Anterior cingulate cortex (tissue), 58 donors: ENCODE results near the gene PUM2.

Source experiments
- DNase-seq, 58 donors: peaks; one replicate each; lab custom pipeline; 2025; lab: John Stamatoyannopoulos, UW

Gene PUM2

DNA sequence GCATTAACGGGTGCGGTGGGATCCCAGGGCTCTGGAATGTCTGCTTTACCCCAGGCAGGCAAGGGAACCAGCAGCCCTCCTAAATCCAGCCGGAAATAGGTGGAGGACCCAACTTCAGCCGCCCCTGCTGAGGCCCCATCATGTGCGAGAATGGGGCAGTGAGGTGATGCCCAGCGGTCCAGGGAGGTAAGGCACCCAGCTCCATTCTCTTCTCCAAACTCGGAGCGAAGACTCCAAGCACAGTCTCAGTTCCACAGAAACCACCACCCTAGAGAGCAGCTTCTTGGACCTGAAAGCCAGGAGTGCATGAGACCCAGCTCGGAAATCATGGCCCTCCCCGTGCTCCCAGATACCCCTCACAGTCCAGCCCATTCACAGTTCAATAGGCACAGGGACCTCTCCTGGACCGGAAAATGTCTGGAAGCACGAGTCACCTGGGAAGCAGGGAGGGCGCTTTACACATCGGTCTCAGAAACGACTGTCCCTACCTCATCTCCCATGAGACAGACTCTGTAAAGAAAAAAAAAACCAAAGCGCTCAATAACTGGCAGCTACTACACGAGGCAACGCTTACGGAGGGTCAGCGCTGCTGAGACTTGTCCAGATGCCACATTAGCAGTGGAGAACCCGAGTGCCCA, 127.8 kb downstream of the PUM2 start:
- DNase-seq = no peak

DNA sequence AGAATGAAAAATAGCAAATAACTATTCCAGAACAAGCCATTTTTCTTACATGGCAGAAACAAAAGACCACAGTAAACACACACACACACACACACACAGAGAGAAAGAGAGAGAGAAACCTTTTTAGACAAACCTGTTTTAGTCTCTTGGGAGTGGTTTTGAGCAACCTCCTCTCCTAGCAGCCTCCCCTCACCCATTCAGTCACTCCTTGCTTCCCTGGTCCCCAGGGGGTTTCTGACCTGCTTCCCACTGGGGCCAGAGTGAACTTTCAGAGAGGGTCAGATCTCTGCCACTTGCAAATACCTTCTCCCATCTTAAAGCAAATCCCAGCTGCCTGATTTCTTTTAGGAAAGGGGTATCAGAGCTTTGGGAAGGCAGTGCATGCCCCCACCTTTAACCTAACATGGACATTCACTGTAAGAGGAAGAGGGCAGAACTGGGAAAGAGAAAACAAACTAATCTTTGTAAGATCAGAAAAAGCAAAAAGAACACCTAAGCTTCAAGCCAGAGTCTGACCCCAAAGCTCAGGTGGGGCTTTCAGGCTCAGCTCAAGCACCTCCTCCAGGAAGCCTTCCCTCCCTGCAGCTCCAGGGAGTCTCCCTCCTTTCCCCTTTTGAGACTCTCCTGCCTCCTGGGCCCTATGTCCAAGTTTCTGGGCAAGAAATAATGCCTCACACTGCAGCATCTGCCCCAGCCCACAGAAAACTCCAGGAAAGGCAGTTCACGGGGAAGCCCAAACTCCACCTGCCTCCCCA, 128.5 kb downstream of the PUM2 start:
- no peak for DNase-seq

DNA sequence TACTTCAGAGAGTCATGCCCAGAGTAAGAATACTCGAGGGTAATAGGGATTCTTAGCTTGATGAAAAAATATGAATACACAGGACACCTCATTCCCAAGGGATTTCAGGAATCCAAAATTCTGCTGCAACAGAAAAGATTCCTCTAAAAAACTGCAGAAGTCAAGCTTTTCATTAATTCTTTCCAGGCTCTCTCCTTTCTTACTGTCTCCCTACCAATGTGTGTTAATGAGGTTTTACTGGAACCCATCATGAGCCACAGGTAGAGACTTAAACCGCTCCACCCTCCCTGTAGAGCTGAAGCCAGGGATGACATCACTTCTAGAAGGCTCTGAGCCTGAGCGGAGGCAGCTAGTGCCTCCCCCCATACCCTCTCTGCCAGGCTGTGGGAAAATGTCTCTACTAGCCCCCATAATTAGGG, 129.1 kb downstream of the PUM2 start:
- no peak for DNase-seq

DNA sequence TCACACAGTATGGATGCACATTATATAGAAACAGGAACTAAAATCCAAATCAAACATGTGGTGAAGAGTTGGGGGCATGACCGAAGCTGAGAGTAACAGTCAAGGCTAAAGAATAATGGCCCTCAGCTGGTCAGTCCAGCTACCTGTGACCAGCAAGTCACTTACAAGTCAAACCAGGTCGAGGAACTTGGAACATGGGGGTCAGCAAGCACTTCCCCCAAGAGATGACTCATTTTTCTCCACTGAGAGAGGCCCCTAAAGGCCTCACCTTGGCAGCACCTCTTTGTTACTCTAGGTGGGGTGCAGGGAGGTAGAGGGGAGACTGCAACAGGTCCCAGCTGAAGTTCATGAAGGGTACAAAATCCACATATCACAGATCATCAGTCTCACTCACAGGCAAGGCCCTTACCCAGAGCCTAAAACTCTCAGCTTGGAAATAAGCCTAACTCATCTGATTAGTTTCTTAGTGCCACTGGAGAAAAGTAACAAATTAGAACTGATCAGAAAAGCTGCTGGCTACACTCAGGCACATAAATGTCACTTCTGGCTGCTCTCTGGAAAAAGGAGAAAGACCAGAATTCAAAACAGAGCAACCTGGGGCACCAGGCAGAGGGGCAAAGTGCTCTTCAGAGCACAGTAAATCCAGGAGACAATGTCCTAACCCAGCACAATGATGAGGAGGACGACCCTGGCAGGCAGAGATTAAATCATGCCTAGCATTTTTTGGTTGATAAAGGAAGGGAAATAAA, 129.7 kb downstream of the PUM2 start:
- DNase-seq = no peak

DNA sequence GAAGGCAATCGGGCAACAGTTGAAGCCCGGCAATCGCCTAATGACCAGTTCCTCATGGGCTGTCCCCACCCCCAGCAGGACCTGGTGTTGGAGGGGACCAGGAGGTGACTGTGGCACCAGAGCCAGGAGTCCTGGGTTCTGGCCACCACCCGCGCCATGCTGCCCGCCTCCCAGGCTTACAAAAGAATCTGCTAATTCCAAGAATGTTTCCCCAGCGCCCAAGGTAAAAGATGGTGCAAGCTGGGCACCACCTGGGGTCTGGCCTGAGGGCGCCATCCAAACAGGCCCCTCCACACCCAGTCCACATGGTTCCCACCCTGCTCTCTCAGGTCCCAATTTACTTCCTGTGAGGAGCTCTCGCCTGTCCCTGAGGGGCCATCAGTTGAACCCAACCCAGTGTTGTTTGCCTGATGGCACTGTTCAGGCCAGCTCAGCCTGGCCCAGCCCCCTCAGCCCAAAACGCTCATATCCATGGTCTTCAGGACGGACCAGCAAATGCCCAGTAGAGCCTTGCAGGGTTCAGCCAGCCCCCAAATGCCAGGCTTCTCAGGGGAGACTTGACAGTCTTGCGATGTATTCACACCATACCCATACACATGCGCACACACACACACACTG, 130.8 kb downstream of the PUM2 start:
- no peak for DNase-seq

DNA sequence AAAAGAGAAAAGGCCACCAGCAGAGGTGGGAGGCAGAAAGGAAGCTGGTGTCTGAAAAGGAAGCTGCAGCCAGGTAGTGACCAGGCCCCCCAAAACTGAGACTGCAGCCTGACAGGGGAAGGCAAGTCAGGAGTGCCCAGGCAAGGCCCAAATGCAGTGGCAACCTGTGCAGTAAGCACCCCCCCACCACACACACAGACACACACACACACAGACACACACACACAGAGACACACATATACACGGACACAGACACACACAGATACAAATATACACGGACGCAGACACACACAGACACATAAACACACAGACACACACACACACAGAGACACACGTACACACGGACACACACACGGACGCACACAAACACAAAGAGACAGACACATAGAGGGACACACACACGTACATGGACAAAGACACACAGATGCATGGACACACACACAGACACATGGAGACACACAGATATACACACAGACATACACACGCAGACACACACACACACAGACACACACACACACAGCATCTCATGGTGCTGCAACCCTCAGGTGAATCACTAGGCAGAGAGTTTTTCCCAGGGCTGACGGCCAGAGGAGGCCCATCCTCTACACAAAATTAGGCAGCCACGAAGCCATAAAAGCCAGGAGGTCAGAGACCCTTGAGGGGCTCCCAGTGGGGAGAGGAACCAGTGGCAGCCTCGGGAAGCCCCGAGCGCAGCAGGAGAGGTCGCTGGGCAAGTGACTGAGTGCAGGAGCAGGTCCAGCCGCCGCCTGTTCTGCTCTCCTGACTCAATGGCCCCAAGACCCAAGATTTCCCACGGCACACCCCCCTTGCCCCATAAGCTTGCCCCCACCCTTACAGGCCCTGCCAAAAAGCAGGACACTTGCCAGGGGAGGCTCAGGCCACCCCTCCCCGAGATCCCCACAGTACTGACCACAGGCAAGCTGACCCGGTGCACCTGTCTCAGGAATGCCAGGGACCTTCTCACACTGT, 132.0 kb downstream of the PUM2 start:
- DNase-seq = no peak

DNA sequence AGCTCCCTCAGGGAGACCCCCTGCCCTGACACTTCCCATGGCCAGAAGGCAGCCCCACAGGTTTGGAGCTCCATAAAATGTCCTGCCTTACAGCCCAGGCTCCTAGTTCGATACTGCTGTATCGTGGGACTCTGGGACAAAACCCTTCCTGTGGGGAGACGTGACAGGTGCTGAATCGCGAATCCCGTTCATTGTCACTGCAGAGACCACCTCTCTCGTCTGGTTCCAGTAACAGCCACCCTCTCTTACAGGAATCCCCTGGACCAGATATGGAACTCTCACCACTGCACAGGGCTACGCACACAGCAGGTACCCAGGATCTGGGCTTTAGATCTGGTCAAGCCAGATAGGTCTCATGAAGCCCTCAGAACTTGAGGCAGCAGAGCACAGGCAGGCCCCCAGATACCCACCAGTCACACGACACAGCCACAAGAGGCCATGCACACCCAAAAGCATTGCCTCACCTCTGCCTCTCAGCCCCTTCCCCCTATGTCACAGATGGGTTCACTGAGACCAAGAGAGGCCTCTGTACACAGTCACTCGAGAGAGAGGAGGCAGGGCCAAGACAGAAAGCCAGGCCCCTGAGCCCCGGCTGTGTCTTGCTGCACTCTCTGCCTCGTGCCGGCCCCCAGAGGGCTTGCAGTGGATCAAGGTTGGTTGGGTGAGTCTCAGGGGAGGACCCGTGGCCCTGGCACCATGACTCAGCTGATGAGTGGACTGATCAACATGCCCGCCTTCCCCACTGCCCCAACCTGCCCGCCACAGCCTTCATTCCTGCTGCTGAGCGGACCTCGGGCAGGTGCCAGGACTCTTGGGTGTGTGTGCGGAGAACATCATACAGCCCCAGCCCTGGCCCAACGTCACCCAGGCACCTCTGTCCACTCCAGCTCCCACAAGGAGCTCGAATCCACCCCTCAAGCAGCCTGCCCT, 133.3 kb downstream of the PUM2 start:
- no peak for DNase-seq

DNA sequence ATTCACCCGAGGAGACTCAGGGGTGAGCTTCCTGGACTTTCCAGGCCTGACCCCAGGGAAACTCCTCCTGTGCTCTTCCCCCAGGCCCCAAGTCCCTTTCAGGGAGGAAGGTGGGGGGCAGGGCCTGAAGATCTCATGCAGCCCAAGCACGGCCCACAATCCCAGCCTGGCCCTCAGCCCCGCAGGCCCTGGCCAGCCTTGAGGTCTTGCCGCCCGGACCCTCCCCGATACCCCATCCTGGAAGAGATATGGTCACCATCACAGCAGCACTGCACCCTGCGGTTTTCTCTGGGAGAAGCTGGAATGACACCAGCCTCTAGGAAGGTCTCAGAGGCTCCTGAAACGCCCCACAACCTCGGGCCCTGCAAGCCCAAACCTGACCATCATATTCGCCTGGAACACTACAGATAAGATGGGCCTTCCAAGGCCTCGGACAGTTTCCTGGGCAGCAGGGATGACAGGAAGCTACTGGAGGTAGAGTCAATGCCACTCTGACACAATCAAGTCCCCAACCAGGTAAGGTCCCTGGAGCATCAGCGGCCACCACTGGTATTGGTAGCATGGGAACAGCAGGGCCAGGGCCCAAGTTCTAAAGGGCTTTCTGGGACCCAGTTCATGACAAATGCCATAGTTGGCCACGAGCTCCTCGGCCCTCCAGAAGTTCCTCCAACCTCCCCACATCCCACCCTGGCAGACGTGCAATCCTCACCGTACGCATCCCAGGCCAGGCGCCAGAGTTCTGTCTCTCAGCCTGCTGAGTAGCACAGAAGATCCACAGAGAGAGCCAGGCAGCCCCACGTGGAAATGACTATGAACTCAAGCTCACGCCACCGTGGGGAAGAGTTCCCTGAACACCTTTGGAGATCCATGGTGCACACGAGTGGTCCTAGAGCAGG, 134.3 kb downstream of the PUM2 start:
- no peak for DNase-seq

DNA sequence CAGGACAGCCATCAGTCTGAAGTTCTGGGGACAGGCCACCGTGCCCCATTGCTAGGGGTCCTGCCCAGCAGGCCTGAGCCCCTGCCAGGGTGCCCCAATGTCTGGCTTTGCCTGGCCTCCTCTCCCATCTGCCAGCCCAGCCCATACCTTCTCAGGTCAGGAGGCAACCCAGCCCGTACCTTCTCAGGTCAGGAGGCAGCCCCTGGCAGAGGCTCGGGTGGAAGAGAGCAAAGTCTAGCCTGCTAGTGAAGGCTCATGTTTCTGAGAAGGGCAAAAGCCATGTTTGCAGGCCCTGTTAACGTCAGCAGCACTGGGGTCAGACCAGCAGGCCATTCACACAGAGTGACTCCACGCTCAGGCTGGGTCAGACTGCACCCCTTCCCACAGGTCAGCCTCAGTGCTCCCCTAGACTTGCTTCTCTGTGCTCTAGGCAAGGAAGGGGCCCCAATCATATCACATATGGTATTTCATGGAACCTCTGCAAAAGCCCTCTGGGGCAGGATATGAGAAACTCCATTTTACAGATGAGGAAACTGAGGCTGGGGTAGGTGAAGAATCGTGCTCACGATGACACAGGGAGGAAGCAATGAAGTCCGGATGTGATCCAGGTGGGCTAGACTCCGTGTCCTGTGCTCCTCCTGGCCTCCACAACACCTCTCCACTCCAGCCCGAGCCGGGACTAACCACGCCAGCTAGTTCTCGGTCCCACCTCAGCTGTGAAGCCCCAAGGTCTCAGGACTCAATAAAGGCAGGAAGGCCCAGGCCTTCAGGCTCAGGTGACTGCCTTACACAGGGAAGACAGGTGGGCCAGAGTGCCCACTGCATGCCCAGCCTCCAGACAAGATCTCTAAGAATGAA, 135.2 kb downstream of the PUM2 start:
- DNase-seq = no peak

DNA sequence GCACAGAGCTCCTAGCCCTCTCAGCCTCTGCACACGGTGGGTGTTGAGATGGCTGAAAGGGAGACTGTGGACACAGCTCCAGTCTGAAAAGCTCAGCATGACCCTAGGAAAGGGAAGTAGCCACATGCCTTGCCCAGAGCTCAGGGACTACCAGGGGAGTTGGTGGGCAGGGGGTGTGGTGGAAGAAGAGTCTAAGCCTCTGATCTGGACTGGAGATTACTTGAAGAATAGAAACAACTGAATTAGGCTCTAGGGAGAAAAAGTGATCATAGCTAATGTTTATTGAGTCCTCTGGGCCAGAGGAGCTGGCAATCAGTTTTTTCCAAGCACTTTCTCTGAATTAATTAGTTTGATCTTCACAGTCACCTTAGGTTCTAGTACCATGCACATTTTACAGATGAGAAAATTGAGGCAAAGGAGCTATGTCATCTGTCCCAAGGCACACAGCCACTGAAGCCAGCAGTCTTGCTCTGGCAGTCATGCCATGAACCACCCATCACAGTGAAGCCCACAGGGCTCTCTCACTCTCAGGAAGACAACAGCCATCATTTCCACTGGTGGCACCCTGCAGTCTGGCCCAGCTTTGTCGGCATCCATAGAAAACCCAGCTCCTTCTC, 136.0 kb downstream of the PUM2 start:
- DNase-seq = no peak

DNA sequence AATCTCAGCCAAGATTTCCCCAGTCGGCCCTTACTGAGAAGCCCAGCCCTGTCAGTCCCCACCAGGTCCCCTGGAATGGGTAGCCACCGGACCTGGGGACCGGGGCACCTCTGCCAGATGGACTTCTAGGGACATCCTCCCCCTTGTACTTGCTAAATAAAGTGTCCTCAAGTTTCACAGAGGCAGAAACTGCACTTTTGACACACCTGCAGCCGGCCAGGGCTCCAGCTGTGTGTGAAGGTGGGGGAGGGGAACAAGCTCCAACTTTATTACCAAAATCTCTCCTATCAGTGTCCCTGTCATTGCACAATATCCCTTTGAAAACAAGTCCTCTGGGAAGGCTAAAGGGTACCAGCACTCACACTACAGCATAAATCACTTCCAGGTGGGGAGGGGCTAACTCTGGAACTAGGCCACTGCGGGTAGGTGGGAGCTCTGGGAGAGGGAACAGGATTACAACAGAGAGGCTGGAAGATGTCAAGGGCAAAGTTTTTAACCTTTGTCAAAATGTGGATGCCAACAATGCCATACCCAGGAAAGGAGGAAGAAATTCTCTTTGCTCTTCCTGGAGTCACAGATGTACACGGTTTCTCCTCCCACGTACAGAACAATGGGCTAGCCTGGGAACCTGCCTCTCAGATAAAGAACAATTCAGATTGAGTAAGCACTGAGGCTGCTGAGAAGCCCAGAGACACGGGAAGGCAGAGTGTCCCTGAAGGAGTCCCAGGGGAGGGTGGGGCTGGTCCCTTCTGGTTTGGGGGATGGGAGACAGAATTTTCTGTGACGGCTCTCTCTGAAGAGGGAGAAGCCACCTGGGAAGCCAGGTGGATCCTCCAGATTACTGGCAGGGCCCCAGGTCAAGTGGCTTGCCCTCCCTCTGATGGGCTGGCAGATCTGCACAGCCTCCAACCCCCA, 136.7 kb downstream of the PUM2 start:
- DNase-seq = no peak

DNA sequence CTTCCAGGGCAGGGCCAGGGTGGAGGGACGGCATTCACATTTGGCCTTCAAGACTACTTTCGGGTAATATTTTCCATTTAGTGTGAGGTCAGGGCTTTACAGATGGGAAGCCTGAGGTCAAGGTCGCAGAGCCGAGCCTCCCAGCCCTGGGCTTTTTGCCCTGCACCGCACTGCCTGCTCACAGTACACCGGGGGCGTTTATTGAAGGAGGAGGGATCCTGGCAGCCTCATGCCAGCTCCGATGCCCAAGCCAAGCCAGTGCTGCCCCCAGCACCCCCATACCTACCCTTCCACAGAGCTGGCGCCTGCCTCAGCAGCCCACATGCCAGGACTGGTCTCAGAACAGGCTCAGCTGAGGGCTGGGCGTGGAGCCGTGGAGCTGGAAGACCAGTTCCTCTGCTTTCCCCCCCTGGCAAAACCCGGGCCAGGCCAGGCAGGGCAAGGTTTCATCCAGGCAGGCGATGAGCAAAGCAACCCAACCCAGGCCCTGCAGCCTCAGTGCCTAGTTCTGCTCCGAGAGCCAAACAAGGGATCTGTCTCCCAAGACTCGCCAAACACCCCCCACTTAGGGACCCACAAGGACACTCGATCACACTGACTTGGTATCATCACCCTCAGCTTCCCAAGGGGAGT, 137.7 kb downstream of the PUM2 start:
- DNase-seq = no peak

DNA sequence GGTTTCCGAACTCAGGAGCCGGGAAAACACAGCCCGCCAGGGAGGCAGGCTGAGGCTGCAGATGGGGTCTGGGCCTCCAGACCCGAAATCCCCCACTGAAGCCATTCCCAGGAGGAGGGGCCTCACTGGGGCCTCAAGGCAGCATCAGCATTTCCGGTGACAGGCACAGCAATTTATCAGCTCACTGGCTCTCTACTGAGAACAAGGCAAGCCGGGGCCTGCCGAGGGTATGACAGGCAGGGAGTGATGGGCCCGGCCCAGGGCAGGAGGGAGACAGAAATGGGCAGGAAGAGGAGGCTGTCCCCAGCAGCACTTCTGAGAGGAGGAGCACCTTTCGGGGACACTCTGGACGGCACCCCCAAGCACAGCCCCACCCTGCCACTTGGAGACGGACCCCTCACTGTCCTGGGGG, 138.2 kb downstream of the PUM2 start:
- DNase-seq = no peak

DNA sequence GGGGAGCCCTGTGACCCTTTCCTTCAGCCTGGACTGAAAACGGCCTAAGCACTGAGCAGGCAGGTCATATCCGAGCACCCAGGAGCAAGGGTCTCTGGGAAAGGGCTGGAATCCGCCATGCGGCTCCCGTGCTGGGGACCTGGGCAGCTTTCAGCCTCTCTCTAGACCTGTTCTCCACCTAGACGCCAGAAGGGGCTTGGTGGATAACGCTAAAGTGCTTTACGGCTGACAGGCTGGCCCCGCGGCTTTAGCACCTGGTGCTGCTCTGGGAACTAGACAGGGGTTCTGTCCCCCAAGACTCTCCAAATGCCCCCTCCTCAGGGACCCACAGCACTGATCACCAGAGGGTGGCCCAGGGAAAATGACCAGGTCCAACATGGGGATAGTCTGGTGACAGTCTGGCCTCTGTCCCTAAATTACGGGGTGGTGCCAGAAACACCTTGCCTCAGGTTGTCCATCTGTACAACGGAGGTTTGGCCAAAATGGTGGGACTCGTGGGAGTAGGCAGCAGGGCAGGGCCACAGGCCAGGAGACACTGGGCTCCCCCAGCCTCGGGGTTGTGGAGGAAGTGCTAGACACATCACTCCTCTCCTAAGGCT, 138.7 kb downstream of the PUM2 start:
- no peak for DNase-seq
